COLO668 (cell line): Measurements from ENCODE around the gene CARD16.
"Not testable (repeated sequence)": the region's sequence is repeated elsewhere in the genome, so short reads cannot be mapped to it uniquely, and the experiment has no call there.

Experiments used
- DNase-seq: peaks from one replicate; lab custom pipeline; 2025; ENCODE audit not compliant: unreplicated experiment; lab: John Stamatoyannopoulos, UW

Gene CARD16

GRCh38 chr11:105044557-105045524 lies at the start of gene CARD16:
CARD16 (minus strand) TSS chr11:105045335; CDS start chr11:105045297, 38 bp downstream.
- not testable (repeated sequence) for DNase-seq

- DNase-seq: no peak
Observed at GRCh38 chr11:105092256-105093239, 47.4 kb upstream of the CARD16 start.

- no peak for DNase-seq
Observed at GRCh38 chr11:105081412-105082150, 36.4 kb upstream of the CARD16 start.

- not testable (repeated sequence) for DNase-seq
Observed at GRCh38 chr11:105080171-105080906, 35.2 kb upstream of the CARD16 start.

GRCh38 chr11:105078283-105078682 lies 33.1 kb upstream of the CARD16 start:
- DNase-seq: no peak

GRCh38 chr11:105077141-105077790 lies 32.1 kb upstream of the CARD16 start:
- not testable (repeated sequence) for DNase-seq

GRCh38 chr11:105074166-105074530 lies 29.0 kb upstream of the CARD16 start:
- no peak for DNase-seq

- DNase-seq: no peak
Observed at GRCh38 chr11:105073456-105074165, 28.5 kb upstream of the CARD16 start.

- DNase-seq: not testable (repeated sequence)
Observed at GRCh38 chr11:105072080-105072479, 26.9 kb upstream of the CARD16 start.

- DNase-seq: no peak
Observed at GRCh38 chr11:105071089-105071732, 26.1 kb upstream of the CARD16 start.

GRCh38 chr11:105070306-105070705 lies 25.2 kb upstream of the CARD16 start:
- DNase-seq: no peak

GRCh38 chr11:105069749-105070148 lies 24.6 kb upstream of the CARD16 start:
- DNase-seq: not testable (repeated sequence)

- not testable (repeated sequence) for DNase-seq
Observed at GRCh38 chr11:105063245-105063941, 18.3 kb upstream of the CARD16 start.

- DNase-seq: no peak
Observed at GRCh38 chr11:105057432-105057831, 12.3 kb upstream of the CARD16 start.

- no peak for DNase-seq
Observed at GRCh38 chr11:105056446-105056845, 11.3 kb upstream of the CARD16 start.

- DNase-seq: no peak
Observed at GRCh38 chr11:105054723-105055493, 9.8 kb upstream of the CARD16 start.

- DNase-seq: no peak
Observed at GRCh38 chr11:105052487-105052886, 7.4 kb upstream of the CARD16 start.
